ENCODE measurements around the gene FNIP2.
"Not testable (repeated sequence)": the region's sequence is repeated elsewhere in the genome, so short reads cannot be mapped to it uniquely, and the experiment has no call there.

The FNIP2 gene

DNA sequence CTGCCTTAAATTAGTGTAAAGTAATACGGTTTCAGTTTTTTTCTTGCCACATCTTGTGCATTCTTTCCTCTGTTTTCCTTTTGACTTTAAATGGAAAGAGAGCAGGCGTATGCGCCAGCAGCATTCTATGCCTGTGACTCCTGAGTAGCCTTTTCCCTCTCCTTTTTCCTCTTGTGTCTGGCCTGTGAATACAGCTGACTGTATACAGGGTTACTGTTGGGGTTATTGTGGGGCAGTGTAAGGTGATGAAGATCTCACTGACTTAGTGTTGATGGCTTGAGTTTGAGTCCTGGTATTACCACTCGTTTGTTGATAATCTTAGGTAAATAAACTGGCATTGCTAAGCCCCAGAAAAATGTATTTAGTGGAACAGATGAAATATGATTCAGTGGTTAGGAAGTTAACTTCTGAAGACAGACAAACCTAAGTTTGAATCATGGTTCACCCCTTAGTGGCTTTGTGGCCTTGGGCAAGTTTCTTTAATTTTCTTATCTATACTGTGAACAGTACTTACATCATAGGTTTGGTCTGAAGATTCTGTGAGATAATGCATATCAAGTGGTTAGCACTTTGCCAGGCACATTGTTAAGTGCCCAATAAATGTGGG, 105.1 kb downstream of the FNIP2 start:
- peak; percentile 95 for DNase-seq (ENCODE audit: low read depth)

GRCh38 chr4:158875026-158875425, 106.2 kb downstream of the FNIP2 start:
- no peak for DNase-seq (ENCODE audit: low read depth)

DNA sequence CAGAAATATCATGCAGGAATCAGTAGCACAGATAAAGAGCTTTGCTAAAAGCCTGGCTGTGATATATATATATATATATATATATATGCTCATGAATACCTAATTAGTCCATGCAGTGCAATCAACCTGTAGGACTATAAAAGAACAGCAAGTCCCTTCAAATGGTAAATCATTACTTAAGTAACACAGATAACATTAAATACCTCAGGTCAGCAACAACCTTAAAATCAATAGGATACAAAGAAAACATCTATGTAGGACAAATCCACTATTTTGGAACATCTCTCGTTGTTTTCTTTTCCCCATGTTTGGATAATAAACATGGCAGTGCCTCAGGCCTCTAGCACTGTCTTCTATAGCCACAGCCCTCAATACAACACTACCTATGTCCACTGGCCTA, 106.6 kb downstream of the FNIP2 start:
- DNase-seq (ENCODE audit: low read depth), result no peak

DNA sequence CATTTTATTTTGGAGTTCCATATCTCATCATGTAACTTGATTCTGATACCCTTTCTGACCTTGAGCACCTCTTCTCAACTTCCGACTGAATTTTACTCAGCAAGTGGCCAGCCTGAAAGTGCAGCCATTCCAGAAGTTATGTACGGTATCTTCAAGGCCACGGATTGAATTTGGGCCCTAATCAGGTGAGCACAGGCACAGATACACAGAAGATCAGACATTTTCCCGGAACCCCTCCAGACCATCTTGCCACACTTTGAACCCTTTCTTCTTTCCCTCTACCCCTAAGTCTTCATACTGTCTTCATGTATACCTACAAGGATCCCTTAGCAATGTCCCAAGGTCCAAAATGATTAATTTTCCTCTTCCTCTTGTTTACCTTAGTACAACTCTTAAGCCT, 108.2 kb downstream of the FNIP2 start:
- DNase-seq (ENCODE audit: low read depth), result no peak

GRCh38 chr4:158882142-158882541, 113.3 kb downstream of the FNIP2 start:
- DNase-seq (ENCODE audit: low read depth), result not testable (repeated sequence)

GRCh38 chr4:158884280-158884679, 115.5 kb downstream of the FNIP2 start:
- no peak for DNase-seq (ENCODE audit: low read depth)

DNA sequence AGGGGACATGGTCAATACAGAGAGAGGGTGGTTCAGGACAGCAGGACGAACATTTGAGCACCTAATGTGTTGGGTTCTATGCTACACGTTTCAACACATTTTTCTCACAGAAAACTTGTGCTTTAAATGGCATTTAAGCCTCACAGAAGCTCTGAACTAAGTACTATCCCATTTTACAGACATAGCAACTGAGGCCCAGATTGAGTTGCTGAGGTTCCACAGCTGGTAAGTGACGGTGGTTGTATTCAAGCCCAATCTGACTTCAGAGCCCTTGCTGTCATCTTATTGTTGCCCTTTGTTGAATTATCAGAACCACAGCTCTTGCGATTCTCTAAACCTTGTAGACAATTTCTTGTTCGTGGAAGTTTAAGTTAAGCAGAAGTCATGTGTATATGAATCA, 116.7 kb downstream of the FNIP2 start:
- DNase-seq (ENCODE audit: low read depth), result no peak

- DNase-seq (ENCODE audit: low read depth), result no peak
These were observed 121.5 kb downstream of the FNIP2 start for GRCh38 chr4:158890294-158890693.

GRCh38 chr4:158891256-158891655, 122.4 kb downstream of the FNIP2 start:
- DNase-seq (ENCODE audit: low read depth), result no peak

DNA sequence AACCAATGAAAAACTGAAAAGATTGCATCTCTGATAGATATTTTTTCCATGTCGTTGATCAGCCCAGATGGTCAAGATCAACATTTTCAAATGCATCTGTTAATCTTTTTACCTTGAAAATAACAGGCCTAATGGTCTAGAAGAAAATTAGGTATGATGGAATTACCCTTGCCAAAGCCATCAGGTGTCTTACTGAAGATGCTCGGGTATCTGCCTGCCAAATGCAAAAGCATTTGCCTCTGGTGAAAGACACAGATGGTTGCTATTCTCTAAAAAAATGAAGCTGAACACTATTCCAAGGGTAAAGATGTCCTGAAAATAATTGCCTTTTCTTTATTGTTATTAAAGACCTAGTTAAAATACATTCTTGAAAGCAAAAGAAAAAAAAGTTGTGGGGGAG, 126.0 kb downstream of the FNIP2 start:
- no peak for DNase-seq (ENCODE audit: low read depth)

GRCh38 chr4:158895797-158896576, 127.2 kb downstream of the FNIP2 start:
- DNase-seq (ENCODE audit: low read depth), result no peak

GRCh38 chr4:158896577-158897238, 127.9 kb downstream of the FNIP2 start:
- DNase-seq (ENCODE audit: low read depth), result not testable (repeated sequence)

DNA sequence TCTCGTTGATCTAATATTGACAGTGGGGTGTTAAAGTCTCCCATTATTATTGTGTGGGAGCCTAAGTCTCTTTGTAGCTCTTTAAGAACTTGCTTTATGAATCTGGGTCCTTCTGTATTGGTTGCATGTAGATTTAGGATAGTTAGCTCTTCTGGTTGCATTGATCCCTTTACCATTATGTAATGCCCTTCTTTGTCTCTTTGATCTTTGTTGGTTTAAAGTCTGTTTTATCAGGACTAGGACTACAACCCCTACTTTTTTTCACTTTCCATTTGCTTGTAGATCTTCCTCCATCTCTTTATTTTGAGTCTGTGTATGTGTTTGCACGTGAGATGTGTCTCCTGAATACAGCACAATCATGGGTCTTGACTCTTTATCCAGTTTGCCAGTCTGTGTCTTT, 131.6 kb downstream of the FNIP2 start:
- not testable (repeated sequence) for DNase-seq (ENCODE audit: low read depth)

DNA sequence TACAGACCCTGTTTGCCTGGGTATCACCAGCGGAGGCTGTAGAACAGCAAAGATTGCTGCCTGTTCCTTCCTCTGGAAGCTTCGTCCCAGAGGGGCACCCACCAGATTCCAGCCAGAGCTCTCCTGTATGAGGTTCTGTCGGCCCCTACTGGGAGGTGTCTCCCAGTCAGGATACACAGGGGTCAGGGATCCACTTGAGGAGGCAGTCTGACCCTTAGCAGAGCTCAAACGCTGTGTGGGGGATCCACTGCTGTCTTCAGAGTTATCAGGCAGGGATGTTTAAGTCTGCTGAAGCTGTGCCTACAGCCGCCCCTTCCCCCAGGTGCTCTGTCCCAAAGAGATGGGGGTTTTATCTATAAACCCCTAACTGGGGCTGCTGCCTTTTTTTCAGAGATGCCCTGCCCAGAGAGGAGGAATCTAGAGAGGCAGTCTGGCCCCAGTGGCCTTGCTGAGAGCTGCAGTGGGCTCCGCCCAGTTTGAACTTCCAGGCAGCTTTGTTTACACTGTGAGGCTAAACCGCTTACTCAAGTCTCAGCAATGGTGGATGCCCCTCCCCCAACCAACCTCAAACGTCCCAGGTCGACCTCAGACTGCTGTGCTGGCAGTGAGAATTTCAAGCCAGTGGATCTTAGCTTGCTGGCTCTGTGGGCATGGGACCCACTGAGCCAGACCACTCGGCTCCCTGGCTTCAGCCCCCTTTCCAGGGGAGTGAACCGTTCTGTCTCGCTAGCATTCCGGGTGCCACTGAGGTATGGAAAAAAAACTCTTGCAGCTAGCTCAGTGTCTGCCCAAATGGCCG, 133.7 kb downstream of the FNIP2 start:
- DNase-seq (ENCODE audit: low read depth), result peak; percentile 72

- DNase-seq (ENCODE audit: low read depth), result no peak
These were observed 134.2 kb downstream of the FNIP2 start for GRCh38 chr4:158903079-158903456.

GRCh38 chr4:158903472-158904043, 134.7 kb downstream of the FNIP2 start:
- DNase-seq (ENCODE audit: low read depth), result no peak

DNA sequence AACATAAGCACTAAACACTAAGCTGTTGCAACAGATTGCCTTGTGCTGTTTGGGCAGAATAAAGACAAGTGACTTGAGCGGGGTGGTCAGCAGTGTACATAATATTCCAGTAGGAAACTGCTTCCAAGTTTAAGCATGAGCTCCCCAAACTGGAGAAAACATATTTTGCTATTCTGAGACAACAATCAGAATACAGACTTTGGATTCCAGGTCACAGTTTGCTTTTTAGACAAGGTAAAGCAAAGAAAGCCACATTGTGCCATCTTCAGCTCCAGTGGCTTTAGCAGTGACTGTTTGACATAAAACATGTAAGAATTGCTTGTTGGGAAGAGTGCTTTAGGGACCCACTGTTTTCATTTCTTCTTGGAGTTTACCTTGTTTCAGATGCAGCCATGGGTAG, 136.0 kb downstream of the FNIP2 start:
- DNase-seq (ENCODE audit: low read depth), result no peak

DNA sequence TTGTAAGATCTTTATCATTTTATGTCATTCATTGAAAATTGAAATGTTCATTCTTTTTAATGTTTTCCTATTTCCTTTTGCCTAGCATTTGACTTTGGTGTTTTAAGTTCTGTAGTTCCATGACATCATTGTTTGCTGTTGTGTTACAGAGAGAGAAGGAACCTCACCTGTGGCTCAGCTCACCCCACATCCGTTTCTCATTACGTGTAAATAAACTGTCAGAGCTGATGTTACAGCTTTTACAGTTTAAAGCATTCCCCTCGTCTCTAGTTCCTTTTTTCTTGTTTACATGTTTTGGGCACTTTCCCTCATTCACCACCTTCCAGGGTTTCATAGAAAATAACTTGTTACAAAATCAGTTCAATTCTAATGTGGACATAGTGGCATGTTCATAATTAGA, 137.2 kb downstream of the FNIP2 start:
- DNase-seq (ENCODE audit: low read depth), result no peak

- no peak for DNase-seq (ENCODE audit: low read depth)
These were observed 143.6 kb downstream of the FNIP2 start for GRCh38 chr4:158912390-158912789.

DNA sequence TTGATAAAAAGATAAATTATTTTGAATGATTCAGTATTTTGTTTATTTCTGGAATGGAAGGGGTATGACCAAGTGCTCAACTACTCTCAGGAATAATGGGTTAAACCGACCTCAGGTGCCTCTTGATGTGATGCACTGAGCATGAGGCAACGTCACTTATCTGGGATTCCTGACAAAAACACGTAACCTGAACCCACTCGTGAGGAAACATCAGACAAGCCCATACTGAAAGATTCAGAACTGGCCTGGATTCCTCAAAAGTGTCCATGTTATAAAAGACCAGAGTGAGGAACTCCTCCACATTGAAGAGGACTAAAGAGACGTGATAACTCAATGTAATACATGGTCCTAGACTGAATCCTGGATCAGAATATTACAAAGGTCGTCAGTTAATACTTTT, 144.0 kb downstream of the FNIP2 start:
- no peak for DNase-seq (ENCODE audit: low read depth)

GRCh38 chr4:158913766-158914165, 144.9 kb downstream of the FNIP2 start:
- DNase-seq (ENCODE audit: low read depth), result no peak

DNA sequence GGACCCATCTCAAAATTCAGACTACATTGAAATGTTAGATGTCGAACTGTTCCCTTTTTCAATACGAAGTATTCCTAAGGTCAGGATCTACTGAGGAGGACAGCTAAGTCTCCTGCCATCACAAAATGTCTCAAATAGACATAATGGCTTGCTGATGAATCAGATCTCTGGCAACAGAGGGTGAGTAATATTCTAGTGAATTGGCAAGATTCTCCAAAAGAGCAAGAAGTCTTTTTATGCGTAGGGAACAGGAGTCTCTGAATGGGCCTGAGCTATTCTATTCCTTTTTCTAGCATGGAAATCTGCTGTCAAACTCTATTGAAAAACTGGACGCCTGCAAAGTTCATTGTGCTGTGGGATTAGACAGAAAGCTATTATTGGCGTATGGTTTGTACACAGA, 145.4 kb downstream of the FNIP2 start:
- peak; percentile 60 for DNase-seq (ENCODE audit: low read depth)

All from non-pigmented ciliary epithelial cell (primary cell).